Endothelial cell (in vitro differentiated cells): ENCODE data around the gene TSC2. TPM values are rescaled to one million over a fixed set of nuclear protein-coding genes. Genes with fewer than 3 reads are reported as not detected.

Source experiments
- DNase-seq: peaks from one replicate; pipeline ENCODE4 v3.0.0; 2021; ENCODE audit warnings: low spot score
- H3K27ac Mint-ChIP-seq: one replicate; pipeline ENCODE4 v1.8.0; 2021; ENCODE audit warnings: mixed read lengths, inconsistent platforms; ENCODE audit not compliant: unreplicated experiment
- H3K27me3 Mint-ChIP-seq: one replicate; pipeline ENCODE4 v1.8.0; 2021; ENCODE audit warnings: mild to moderate bottlenecking, moderate library complexity, mixed read lengths, inconsistent platforms; ENCODE audit not compliant: unreplicated experiment
- H3K36me3 Mint-ChIP-seq: one replicate; pipeline ENCODE4 v1.8.0; 2021; ENCODE audit warnings: mild to moderate bottlenecking, low read depth, mixed read lengths, inconsistent platforms; ENCODE audit not compliant: unreplicated experiment
- H3K4me1 Mint-ChIP-seq: one replicate; pipeline ENCODE4 v1.8.0; 2021; ENCODE audit warnings: mild to moderate bottlenecking, mixed read lengths, inconsistent platforms; ENCODE audit not compliant: unreplicated experiment
- H3K4me3 Mint-ChIP-seq: one replicate; pipeline ENCODE4 v1.8.0; 2021; ENCODE audit warnings: mild to moderate bottlenecking, mixed read lengths, inconsistent platforms; ENCODE audit not compliant: unreplicated experiment
- H3K9me3 Mint-ChIP-seq: one replicate; pipeline ENCODE4 v1.8.0; 2021; ENCODE audit warnings: mixed read lengths, inconsistent platforms; ENCODE audit not compliant: unreplicated experiment
- CTCF ChIP-seq: fragments of 200-600 bp; sonication (generic); IDR thresholded peaks from one replicate; pipeline ENCODE4 v1.5.0; 2021; ENCODE audit warnings: antibody characterized with exemption; ENCODE audit not compliant: unreplicated experiment
- total RNA-seq: library from RNA; stranded (reverse); fragmentation: NEBNext Ultra II Directional; extraction: Animal tissue kit (Norgen Biotek cat#: 25700); gene quantifications from one replicate; pipeline ENCODE4 v1.2.1, GENCODE V29; 2021; ENCODE audit not compliant: unreplicated experiment

TSC2 gene
- total RNA-seq, 1 donor from 2014 or later = 180 TPM

- H3K36me3 Mint-ChIP-seq = no peaks in the 10 kb centered on the region
- no peaks in the 10 kb centered on the region for H3K4me1 Mint-ChIP-seq
- DNase-seq = no peak
- H3K27ac Mint-ChIP-seq = no peak overlapping the region
- peaks cover 16% of the 10 kb centered on the region for H3K27me3 Mint-ChIP-seq
- peak; percentile 59 for TF ChIP-seq CTCF
- H3K4me3 Mint-ChIP-seq = no peak overlapping the region
- no peaks in the 10 kb centered on the region for H3K9me3 Mint-ChIP-seq
These were observed 31.3 kb upstream of the TSC2 start for GRCh38 chr16:2016407-2016922.

GRCh38 chr16:2019518-2019920, 28.3 kb upstream of the TSC2 start, which contains the start of gene NPW:
Gene NPW (plus strand): TSS chr16:2019785.
- peaks cover 4% of the 10 kb centered on the region for H3K4me1 Mint-ChIP-seq
- no peak within 1 kb of the TSS for H3K27ac Mint-ChIP-seq
- DNase-seq = no peak
- H3K4me3 Mint-ChIP-seq = peak within 1 kb of the TSS; percentile 82
- no peak for TF ChIP-seq CTCF
- no peaks in the 10 kb centered on the region for H3K36me3 Mint-ChIP-seq
- no peaks in the 10 kb centered on the region for H3K9me3 Mint-ChIP-seq
- peaks cover 19% of the 10 kb centered on the region for H3K27me3 Mint-ChIP-seq

GRCh38 chr16:2019921-2020831, 27.6 kb upstream of the TSC2 start:
- no peak for DNase-seq
- peaks cover 16% of the 10 kb centered on the region for H3K27me3 Mint-ChIP-seq
- no peaks in the 10 kb centered on the region for H3K9me3 Mint-ChIP-seq
- peaks cover 4% of the 10 kb centered on the region for H3K4me1 Mint-ChIP-seq
- H3K36me3 Mint-ChIP-seq = no peaks in the 10 kb centered on the region
- H3K27ac Mint-ChIP-seq = no peak overlapping the region
- no peak for TF ChIP-seq CTCF
- H3K4me3 Mint-ChIP-seq = no peak overlapping the region

GRCh38 chr16:2022723-2023091, 25.1 kb upstream of the TSC2 start:
- no peak for TF ChIP-seq CTCF
- H3K27me3 Mint-ChIP-seq = peaks cover 25% of the 10 kb centered on the region
- DNase-seq = peak; percentile 52
- peak overlapping the region; percentile 79 for H3K4me3 Mint-ChIP-seq
- peaks cover 8% of the 10 kb centered on the region for H3K4me1 Mint-ChIP-seq
- no peaks in the 10 kb centered on the region for H3K9me3 Mint-ChIP-seq
- H3K36me3 Mint-ChIP-seq = no peaks in the 10 kb centered on the region
- H3K27ac Mint-ChIP-seq = peak overlapping the region; percentile 61
